PC-9 (cell line): ENCODE results near the gene TLR3. TPM values are rescaled to one million over a fixed set of nuclear protein-coding genes. Genes with fewer than 3 reads are reported as not detected.

Experiments
- BruUV-seq: library from RNA; stranded (reverse); fragments of 400-500 nt; replicated peaks from 2 replicates; lab custom pipeline; 2021; lab: Mats Ljungman, UMichigan
- CTCF ChIA-PET: fragments of 300-600 bp; sonication (Branson Sonifier 250); formaldehyde crosslinking; loops from one replicate; lab custom pipeline; 2022; ENCODE audit warnings: antibody characterized with exemption; lab: Charles Lee
- POLR2A ChIA-PET: fragments of 300-600 bp; sonication (Branson Sonifier 250); formaldehyde crosslinking; loops from one replicate; lab custom pipeline; 2022; ENCODE audit warnings: antibody characterized with exemption; ENCODE audit not compliant: unreplicated experiment; lab: Charles Lee
- DNase-seq, 2 experiments: peaks; one replicate each; pipeline versions ENCODE4 v3.0.0 to v3.0.0-alpha.2; 2015 to 2022; ENCODE audit warnings: mixed read lengths in 1 of 2
- H2AFZ ChIP-seq: fragments of 200-600 bp; sonication (generic); 2 replicates; pipeline ENCODE4 v1.8.1; 2017; ENCODE audit warnings: antibody characterized with exemption
- H3F3A ChIP-seq: fragments of 200-600 bp; sonication (generic); 2 replicates; pipeline ENCODE4 v1.8.1; 2017; ENCODE audit warnings: antibody characterized with exemption, mild to moderate bottlenecking, low read depth; ENCODE audit not compliant: insufficient read depth
- H3K27ac ChIP-seq: fragments of 200-600 bp; sonication (generic); 2 replicates; pipeline ENCODE4 v1.6.1; 2016; ENCODE audit warnings: mixed run types
- H3K27me3 ChIP-seq: fragments of 200-600 bp; sonication (generic); 2 replicates; pipeline ENCODE4 v1.6.1; 2016; ENCODE audit warnings: low read depth, mixed run types; ENCODE audit not compliant: insufficient read depth
- H3K36me3 ChIP-seq: fragments of 200-600 bp; sonication (generic); 2 replicates; pipeline ENCODE4 v1.6.1; 2016; ENCODE audit warnings: low read depth, mixed run types
- H3K4me1 ChIP-seq: fragments of 200-600 bp; sonication (generic); replicated peaks from 2 replicates; pipeline ENCODE4 v1.6.1; 2016; ENCODE audit warnings: mixed run types; ENCODE audit not compliant: insufficient read depth
- H3K4me2 ChIP-seq: fragments of 200-600 bp; sonication (generic); 2 replicates; pipeline ENCODE4 v1.6.1; 2017; ENCODE audit warnings: mixed run types
- H3K4me3 ChIP-seq: fragments of 200-600 bp; sonication (generic); 2 replicates; pipeline ENCODE4 v1.6.1; 2016; ENCODE audit warnings: mixed run types
- H3K79me2 ChIP-seq: fragments of 200-600 bp; sonication (generic); 2 replicates; pipeline ENCODE4 v1.6.1; 2017; ENCODE audit warnings: low read depth, mixed run types
- H3K9me2 ChIP-seq: fragments of 200-600 bp; sonication (generic); 2 replicates; pipeline ENCODE4 v1.8.1; 2017; ENCODE audit warnings: mild to moderate bottlenecking; ENCODE audit not compliant: insufficient read depth
- H3K9me3 ChIP-seq: fragments of 200-600 bp; sonication (generic); 2 replicates; pipeline ENCODE4 v1.8.1; 2016; ENCODE audit warnings: low read depth; ENCODE audit not compliant: insufficient read depth
- H4K20me1 ChIP-seq: fragments of 200-600 bp; sonication (generic); 2 replicates; pipeline ENCODE4 v1.8.1; 2017; ENCODE audit not compliant: insufficient read depth
- EZH2 ChIP-seq: fragments of 200-600 bp; sonication (generic); IDR thresholded peaks from 2 replicates; pipeline ENCODE4 v1.8.0; 2017; ENCODE audit warnings: antibody characterized with exemption, low read depth
- intact Hi-C: fragments of 100-400 bp; cut with micrococcal nuclease; formaldehyde crosslinking; loops from one replicate; pipeline ENCODE4 v1.10.0; 2022; ENCODE audit not compliant: unreplicated experiment
- total RNA-seq: library from RNA; stranded (reverse); gene quantifications from 2 replicates; pipeline ENCODE4 v1.2.3, GENCODE V29; 2021
- TF ChIP-seq, protein P1 (sequence below): fragments of 200-600 bp; sonication (generic); conservative IDR thresholded peaks from 2 replicates; pipeline ENCODE4 v1.6.1; 2017; ENCODE audit warnings: mixed run types, antibody characterized with exemption, mild to moderate bottlenecking, moderate library complexity

Gene TLR3
- total RNA-seq, 1 experiment from 2014 or later, result 10.3 TPM

DNA sequence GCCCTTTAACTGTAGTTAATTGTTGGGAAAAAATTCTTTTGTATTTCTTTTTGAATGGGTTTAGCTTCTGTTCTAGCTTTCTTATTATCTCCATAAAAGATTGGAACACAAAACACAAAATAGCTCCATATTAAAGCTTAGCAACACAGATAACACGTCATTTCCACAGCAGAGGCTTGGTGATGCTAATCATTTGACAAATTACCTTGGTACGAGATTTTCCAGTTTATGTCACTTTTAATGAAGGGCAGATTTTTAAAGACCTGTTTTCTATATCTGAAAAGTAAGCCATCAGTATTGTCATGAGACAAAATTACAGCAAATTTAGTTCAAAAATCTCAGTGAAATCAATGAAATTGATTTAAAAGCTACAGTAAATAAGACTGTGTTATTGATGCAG, 63.0 kb downstream of the TLR3 start:
- no TSS peak for BruUV-seq
- CTCF ChIA-PET, result interaction anchor here (0.9 to 1.5 kb wide), 2 partner anchors 63 to 94 kb away, joined by 3 to 4 read pairs; partner anchors contain the start of gene TLR3
- TF ChIP-seq, protein P1, sequence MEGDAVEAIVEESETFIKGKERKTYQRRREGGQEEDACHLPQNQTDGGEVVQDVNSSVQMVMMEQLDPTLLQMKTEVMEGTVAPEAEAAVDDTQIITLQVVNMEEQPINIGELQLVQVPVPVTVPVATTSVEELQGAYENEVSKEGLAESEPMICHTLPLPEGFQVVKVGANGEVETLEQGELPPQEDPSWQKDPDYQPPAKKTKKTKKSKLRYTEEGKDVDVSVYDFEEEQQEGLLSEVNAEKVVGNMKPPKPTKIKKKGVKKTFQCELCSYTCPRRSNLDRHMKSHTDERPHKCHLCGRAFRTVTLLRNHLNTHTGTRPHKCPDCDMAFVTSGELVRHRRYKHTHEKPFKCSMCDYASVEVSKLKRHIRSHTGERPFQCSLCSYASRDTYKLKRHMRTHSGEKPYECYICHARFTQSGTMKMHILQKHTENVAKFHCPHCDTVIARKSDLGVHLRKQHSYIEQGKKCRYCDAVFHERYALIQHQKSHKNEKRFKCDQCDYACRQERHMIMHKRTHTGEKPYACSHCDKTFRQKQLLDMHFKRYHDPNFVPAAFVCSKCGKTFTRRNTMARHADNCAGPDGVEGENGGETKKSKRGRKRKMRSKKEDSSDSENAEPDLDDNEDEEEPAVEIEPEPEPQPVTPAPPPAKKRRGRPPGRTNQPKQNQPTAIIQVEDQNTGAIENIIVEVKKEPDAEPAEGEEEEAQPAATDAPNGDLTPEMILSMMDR, result no peak
- no peak for TF ChIP-seq EZH2

DNA sequence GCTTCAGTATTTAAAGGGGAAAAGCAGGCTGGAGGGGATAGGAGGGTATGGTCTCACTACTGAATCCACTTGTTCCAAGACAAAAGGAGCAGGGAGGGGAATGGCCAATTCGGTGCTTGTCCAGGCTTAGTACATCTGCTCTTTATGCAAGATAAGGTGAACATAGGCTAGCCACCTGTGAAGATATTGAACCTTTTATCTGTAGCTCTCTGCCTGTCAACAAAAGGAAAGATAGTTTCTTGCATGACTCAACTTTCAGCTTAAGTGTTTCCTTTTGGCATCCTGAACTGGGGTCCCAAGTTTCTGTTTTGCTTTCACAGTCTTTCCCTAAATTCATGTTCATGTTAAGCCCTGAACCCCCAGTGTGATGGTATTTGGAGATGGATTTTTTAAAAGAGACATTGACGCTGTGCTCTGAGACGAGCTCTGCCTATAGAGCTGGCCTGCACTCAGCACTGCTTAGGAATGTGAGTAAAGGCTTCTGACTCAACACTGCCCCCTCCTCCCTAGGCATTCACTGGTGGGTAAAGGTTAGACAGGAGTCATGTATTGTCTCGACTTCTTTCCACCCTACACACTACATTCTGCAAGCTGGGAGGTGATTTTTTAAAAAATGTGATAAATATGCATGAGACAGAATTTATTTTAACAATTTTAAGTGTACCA, 63.8 kb downstream of the TLR3 start:
- intact Hi-C loops, result loop anchor here (10.0 kb wide), 1 partner anchor 488 kb away; no protein-coding TSS in a partner anchor
- POLR2A ChIA-PET, result interaction anchor here (0.7 kb wide), 1 partner anchor 64 kb away, joined by 3 read pairs; the partner anchor contains the start of gene TLR3
- no peak overlapping the region for H3K4me3 ChIP-seq

More for the DNA sequence above, 63.0 kb downstream of the TLR3 start:
- H3K27me3 ChIP-seq, result no peaks in the 10 kb centered on the region
- no peak for DNase-seq
- POLR2A ChIA-PET, result no interaction called here
- no peaks in the 10 kb centered on the region for H3K4me1 ChIP-seq
- intact Hi-C loops, result loop anchor here (10.0 kb wide), 1 partner anchor 487 kb away; no protein-coding TSS in a partner anchor
- H3K27ac ChIP-seq, result no peak overlapping the region
- no peaks in the 10 kb centered on the region for H3K79me2 ChIP-seq
- H4K20me1 ChIP-seq, result no peaks in the 10 kb centered on the region
- H3K9me2 ChIP-seq, result no peaks in the 10 kb centered on the region
- no peaks in the 10 kb centered on the region for H3F3A ChIP-seq
- no peak overlapping the region for H2AFZ ChIP-seq
- no peaks in the 10 kb centered on the region for H3K9me3 ChIP-seq
- no peaks in the 10 kb centered on the region for H3K36me3 ChIP-seq
- H3K4me2 ChIP-seq, result no peak overlapping the region
- H3K4me3 ChIP-seq, result no peak overlapping the region

DNA sequence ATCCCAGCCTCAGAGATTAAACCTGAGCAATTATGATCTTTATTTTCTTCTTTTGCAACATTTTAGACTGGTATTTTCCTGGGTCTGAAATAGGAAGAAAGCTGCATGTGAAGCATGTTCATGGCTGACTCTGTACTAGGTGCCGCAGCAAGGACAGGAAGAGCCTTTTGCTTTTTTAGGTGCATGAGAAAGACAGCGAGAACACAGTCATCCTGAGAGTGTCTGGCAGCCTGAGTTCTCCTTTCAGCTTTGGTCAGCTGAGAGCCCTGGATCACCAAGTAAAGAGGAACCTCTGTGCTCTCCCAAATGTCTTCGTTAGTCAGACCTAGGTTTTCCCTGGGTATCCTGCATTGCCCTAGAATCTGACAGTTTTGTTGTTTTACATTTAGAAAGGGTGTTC, 65.3 kb downstream of the TLR3 start:
- Histone ChIP-seq H3K9me2 (no peaks in the 10 kb centered on the region), H3K4me1 (no peaks in the 10 kb centered on the region), H3K4me3 (no peak overlapping the region), H3K27me3 (no peaks in the 10 kb centered on the region), H3K4me2 (no peak overlapping the region), H4K20me1 (no peaks in the 10 kb centered on the region), H2AFZ (no peak overlapping the region), H3F3A (no peaks in the 10 kb centered on the region), H3K27ac (no peak overlapping the region), H3K36me3 (no peaks in the 10 kb centered on the region), H3K9me3 (no peaks in the 10 kb centered on the region), H3K79me2 (no peaks in the 10 kb centered on the region)
- no peak for DNase-seq
- no TSS peak for BruUV-seq
- intact Hi-C loops, result loop anchor here (10.0 kb wide), 1 partner anchor 489 kb away; no protein-coding TSS in a partner anchor
- CTCF ChIA-PET, result no interaction called here
- no peak for TF ChIP-seq EZH2
- TF ChIP-seq, protein P1, result no peak
- POLR2A ChIA-PET, result no interaction called here

More for the DNA sequence above, 63.8 kb downstream of the TLR3 start:
- Histone ChIP-seq H2AFZ (no peak overlapping the region), H3K9me2 (no peaks in the 10 kb centered on the region), H3K36me3 (no peaks in the 10 kb centered on the region), H3K9me3 (no peaks in the 10 kb centered on the region), H4K20me1 (no peaks in the 10 kb centered on the region), H3F3A (no peaks in the 10 kb centered on the region), H3K27ac (no peak overlapping the region), H3K4me1 (no peaks in the 10 kb centered on the region), H3K4me2 (no peak overlapping the region), H3K27me3 (no peaks in the 10 kb centered on the region), H3K79me2 (no peaks in the 10 kb centered on the region)
- no peak for TF ChIP-seq EZH2
- TF ChIP-seq, protein P1, result no peak; the same call in 1 of the 2 replicates
- no TSS peak for BruUV-seq
- DNase-seq, result peak; percentile 36 to 37
- CTCF ChIA-PET, result interaction anchor here (0.9 to 1.5 kb wide), 2 partner anchors 63 to 94 kb away, joined by 3 to 4 read pairs; partner anchors contain the start of gene TLR3
